Neutrophil (primary cell): ENCODE data around the gene FAM237B.
"Not testable (repeated sequence)": the region's sequence is repeated elsewhere in the genome, so short reads cannot be mapped to it uniquely, and the experiment has no call there.

Experiments used
- H3K27ac ChIP-seq: fragments of 200-600 bp; sonication (generic); 2 replicates; pipeline ENCODE4 v1.5.1; 2016; ENCODE audit warnings: mild to moderate bottlenecking, moderate library complexity
- H3K27me3 ChIP-seq: fragments of 200-600 bp; sonication (generic); 2 replicates; pipeline ENCODE4 v1.6.0; 2016; ENCODE audit warnings: mild to moderate bottlenecking
- H3K36me3 ChIP-seq: fragments of 200-600 bp; sonication (generic); 2 replicates; pipeline ENCODE4 v1.5.1; 2017
- H3K4me1 ChIP-seq, 2 experiments: fragments of 200-600 bp in 1 of 2; sonication (generic) in 1 of 2; 1 replicate in 1 of 2; 2 replicates in 1 of 2; pipeline versions ENCODE4 v1.5.1 to v1.6.1; 2013 to 2016; ENCODE audit warnings: low read depth in 1 of 2, low read length in 1 of 2, mild to moderate bottlenecking in 1 of 2, moderate library complexity in 1 of 2; ENCODE audit not compliant: control insufficient read depth in 1 of 2, insufficient read depth in 1 of 2
- H3K4me3 ChIP-seq, 2 experiments: fragments of 200-600 bp in 1 of 2; sonication (generic) in 1 of 2; 1 replicate in 1 of 2; 2 replicates in 1 of 2; pipeline ENCODE4 v1.5.1; 2013 to 2016; ENCODE audit warnings: low read depth in 1 of 2, low read length in 1 of 2, mild to moderate bottlenecking in 1 of 2, moderate library complexity in 1 of 2
- H3K9me3 ChIP-seq: fragments of 200-600 bp; sonication (generic); 2 replicates; pipeline ENCODE4 v1.5.1; 2016
- CTCF ChIP-seq: fragments of 200-600 bp; sonication (generic); IDR thresholded peaks from 2 replicates; pipeline ENCODE4 v1.5.1; 2016; ENCODE audit warnings: antibody characterized with exemption

FAM237B gene

GRCh38 chr7:90320801-90321494 lies at the start of gene FAM237B:
Gene FAM237B (minus strand): TSS chr7:90321304. CDS start chr7:90319748, 1,556 bp downstream.
- H3K36me3 ChIP-seq, result no peaks in the 10 kb centered on the region
- peaks cover 99% of the 10 kb centered on the region for H3K27me3 ChIP-seq
- H3K4me3 ChIP-seq, result peak within 1 kb of the TSS; percentile 24 to 55
- no peak within 1 kb of the TSS for H3K27ac ChIP-seq
- H3K9me3 ChIP-seq, result no peaks in the 10 kb centered on the region
- peaks cover 8 to 27% of the 10 kb centered on the region in 2 experiments for H3K4me1 ChIP-seq
- no peak for TF ChIP-seq CTCF

- TF ChIP-seq CTCF, result no peak
- H3K27ac ChIP-seq, result no peak overlapping the region
- no peaks in the 10 kb centered on the region for H3K9me3 ChIP-seq
These were observed 30.9 kb upstream of the FAM237B start for GRCh38 chr7:90351987-90352386.

GRCh38 chr7:90350032-90350431 lies 28.9 kb upstream of the FAM237B start:
- not testable (repeated sequence) for H3K27ac ChIP-seq, H3K4me3 ChIP-seq, H3K9me3 ChIP-seq, H3K27me3 ChIP-seq
- Histone ChIP-seq H3K36me3 (peaks cover 15% of the 10 kb centered on the region), H3K4me1 (peaks cover 18 to 23% of the 10 kb centered on the region in 2 experiments)

More at GRCh38 chr7:90351987-90352386, 30.9 kb upstream of the FAM237B start:
- Histone ChIP-seq H3K36me3 (peaks cover 32% of the 10 kb centered on the region), H3K27me3 (no peaks in the 10 kb centered on the region), H3K4me1 (peaks cover 11 to 12% of the 10 kb centered on the region in 2 experiments), H3K4me3 (no peak overlapping the region)

- no peaks in the 10 kb centered on the region for H3K27me3 ChIP-seq
- no peaks in the 10 kb centered on the region for H3K9me3 ChIP-seq
- peaks cover 9% of the 10 kb centered on the region for H3K36me3 ChIP-seq
- H3K27ac ChIP-seq, result no peak overlapping the region
- no peak for TF ChIP-seq CTCF
- H3K4me3 ChIP-seq, result no peak overlapping the region
- peaks cover 18 to 23% of the 10 kb centered on the region in 2 experiments for H3K4me1 ChIP-seq
These were observed 28.2 kb upstream of the FAM237B start for GRCh38 chr7:90349305-90349704.

- TF ChIP-seq CTCF, result no peak
- H3K4me1 ChIP-seq, result peaks cover 18 to 23% of the 10 kb centered on the region in 2 experiments
- no peaks in the 10 kb centered on the region for H3K36me3 ChIP-seq
- no peak overlapping the region for H3K4me3 ChIP-seq
- H3K27me3 ChIP-seq, result no peaks in the 10 kb centered on the region
- no peaks in the 10 kb centered on the region for H3K9me3 ChIP-seq
- H3K27ac ChIP-seq, result peak overlapping the region; percentile 90
These were observed 26.7 kb upstream of the FAM237B start for GRCh38 chr7:90347759-90348158.

GRCh38 chr7:90346336-90347125 lies 25.4 kb upstream of the FAM237B start, which contains the start of gene GTPBP10:
Gene GTPBP10 (plus strand): TSS chr7:90346716. CDS start chr7:90346742, 26 bp downstream.
- peak; percentile 86 for TF ChIP-seq CTCF
- H3K4me3 ChIP-seq, result peak within 1 kb of the TSS; percentile 68 to 74
- peak within 1 kb of the TSS; percentile 90 for H3K27ac ChIP-seq
- no peaks in the 10 kb centered on the region for H3K27me3 ChIP-seq
- peaks cover 18 to 23% of the 10 kb centered on the region in 2 experiments for H3K4me1 ChIP-seq
- no peaks in the 10 kb centered on the region for H3K36me3 ChIP-seq
- no peaks in the 10 kb centered on the region for H3K9me3 ChIP-seq
